CD4-positive, alpha-beta T cell treated with Interleukin-17A for 4 hours (primary cell): ENCODE results near the gene ASB18.

Experiments
- DNase-seq: peaks from one replicate; pipeline ENCODE4 v3.0.0-alpha.2; 2020; ENCODE audit warnings: mixed read lengths

ASB18 gene

GRCh38 chr2:236172255-236173035 lies 91.8 kb downstream of the ASB18 start:
- no peak for DNase-seq

- no peak for DNase-seq
Measured at GRCh38 chr2:236171680-236172254, 92.4 kb downstream of the ASB18 start.

GRCh38 chr2:236171181-236171679 lies 93.0 kb downstream of the ASB18 start:
- DNase-seq = no peak

GRCh38 chr2:236170590-236171165 lies 93.5 kb downstream of the ASB18 start:
- no peak for DNase-seq

- no peak for DNase-seq
Measured at GRCh38 chr2:236169741-236170589, 94.2 kb downstream of the ASB18 start.

GRCh38 chr2:236169151-236169721 lies 95.0 kb downstream of the ASB18 start:
- DNase-seq = no peak

- no peak for DNase-seq
Measured at GRCh38 chr2:236168110-236169080, 95.8 kb downstream of the ASB18 start, which contains the start of gene GBX2. TSS of gene GBX2 (minus strand) at chr2:236168386. CDS start at chr2:236167971, 415 bp downstream.

- DNase-seq = no peak
Measured at GRCh38 chr2:236167297-236168109, 96.7 kb downstream of the ASB18 start.

GRCh38 chr2:236166796-236167296 lies 97.4 kb downstream of the ASB18 start:
- DNase-seq = no peak

- no peak for DNase-seq
Measured at GRCh38 chr2:236165842-236166795, 98.1 kb downstream of the ASB18 start.

GRCh38 chr2:236164925-236165841 lies 99.0 kb downstream of the ASB18 start:
- no peak for DNase-seq

GRCh38 chr2:236164201-236164924 lies 99.8 kb downstream of the ASB18 start:
- DNase-seq = no peak

- DNase-seq = no peak
Measured at GRCh38 chr2:236163471-236164200, 100.6 kb downstream of the ASB18 start.

- DNase-seq = no peak
Measured at GRCh38 chr2:236162882-236163470, 101.2 kb downstream of the ASB18 start.

- no peak for DNase-seq
Measured at GRCh38 chr2:236162031-236162845, 102.0 kb downstream of the ASB18 start.
